NB4 (cell line): ENCODE measurements around the gene PNLIPRP2.

Source experiments
- CTCF ChIP-seq: IDR thresholded peaks from one replicate; pipeline ENCODE4 v1.5.1; 2012; ENCODE audit warnings: low read depth, low read length
- POLR2A ChIP-seq: IDR thresholded peaks from 2 replicates; pipeline ENCODE4 v1.6.1; 2011; ENCODE audit warnings: mild to moderate bottlenecking; ENCODE audit not compliant: insufficient read length; ENCODE audit errors: extremely low read depth

- TF ChIP-seq CTCF (no peak), POLR2A (no peak)
Measured at GRCh38 chr10:116610443-116611152, 10.2 kb upstream of the PNLIPRP2 start.
